Measurements from ENCODE around the gene GPD2. TPM values are rescaled to one million over a fixed set of nuclear protein-coding genes. Genes with fewer than 3 reads are reported as not detected.

The GPD2 gene
- total and polyA plus RNA-seq, 10 of the 15 experiments (the other 5 are each of a cell fraction or from before 2014, with no cell fraction given): 10.0 to 73.5 (median 43.4) TPM

GRCh38 chr2:156548413-156548812 is 112.2 kb downstream of the GPD2 start (continued):
- TF ChIP-seq, protein P1, sequence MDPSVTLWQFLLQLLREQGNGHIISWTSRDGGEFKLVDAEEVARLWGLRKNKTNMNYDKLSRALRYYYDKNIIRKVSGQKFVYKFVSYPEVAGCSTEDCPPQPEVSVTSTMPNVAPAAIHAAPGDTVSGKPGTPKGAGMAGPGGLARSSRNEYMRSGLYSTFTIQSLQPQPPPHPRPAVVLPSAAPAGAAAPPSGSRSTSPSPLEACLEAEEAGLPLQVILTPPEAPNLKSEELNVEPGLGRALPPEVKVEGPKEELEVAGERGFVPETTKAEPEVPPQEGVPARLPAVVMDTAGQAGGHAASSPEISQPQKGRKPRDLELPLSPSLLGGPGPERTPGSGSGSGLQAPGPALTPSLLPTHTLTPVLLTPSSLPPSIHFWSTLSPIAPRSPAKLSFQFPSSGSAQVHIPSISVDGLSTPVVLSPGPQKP (IDR thresholded peaks at IDR 0.05; ENCODE audit: low read depth, low read length): no peak
- TF ChIP-seq POLR2A (IDR thresholded peaks at IDR 0.05; ENCODE audit: low read depth, low read length) (no peak), IRF3 (IDR thresholded peaks at IDR 0.05) (no peak), SRF (IDR thresholded peaks at IDR 0.05; ENCODE audit: low read depth in 2 of 2, low read length in 2 of 2) (no peak)
- TF ChIP-seq, protein P2, sequence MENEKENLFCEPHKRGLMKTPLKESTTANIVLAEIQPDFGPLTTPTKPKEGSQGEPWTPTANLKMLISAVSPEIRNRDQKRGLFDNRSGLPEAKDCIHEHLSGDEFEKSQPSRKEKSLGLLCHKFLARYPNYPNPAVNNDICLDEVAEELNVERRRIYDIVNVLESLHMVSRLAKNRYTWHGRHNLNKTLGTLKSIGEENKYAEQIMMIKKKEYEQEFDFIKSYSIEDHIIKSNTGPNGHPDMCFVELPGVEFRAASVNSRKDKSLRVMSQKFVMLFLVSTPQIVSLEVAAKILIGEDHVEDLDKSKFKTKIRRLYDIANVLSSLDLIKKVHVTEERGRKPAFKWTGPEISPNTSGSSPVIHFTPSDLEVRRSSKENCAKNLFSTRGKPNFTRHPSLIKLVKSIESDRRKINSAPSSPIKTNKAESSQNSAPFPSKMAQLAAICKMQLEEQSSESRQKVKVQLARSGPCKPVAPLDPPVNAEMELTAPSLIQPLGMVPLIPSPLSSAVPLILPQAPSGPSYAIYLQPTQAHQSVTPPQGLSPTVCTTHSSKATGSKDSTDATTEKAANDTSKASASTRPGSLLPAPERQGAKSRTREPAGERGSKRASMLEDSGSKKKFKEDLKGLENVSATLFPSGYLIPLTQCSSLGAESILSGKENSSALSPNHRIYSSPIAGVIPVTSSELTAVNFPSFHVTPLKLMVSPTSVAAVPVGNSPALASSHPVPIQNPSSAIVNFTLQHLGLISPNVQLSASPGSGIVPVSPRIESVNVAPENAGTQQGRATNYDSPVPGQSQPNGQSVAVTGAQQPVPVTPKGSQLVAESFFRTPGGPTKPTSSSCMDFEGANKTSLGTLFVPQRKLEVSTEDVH (IDR thresholded peaks at IDR 0.05; ENCODE audit: low read depth, partially characterized antibody): no peak

DNA sequence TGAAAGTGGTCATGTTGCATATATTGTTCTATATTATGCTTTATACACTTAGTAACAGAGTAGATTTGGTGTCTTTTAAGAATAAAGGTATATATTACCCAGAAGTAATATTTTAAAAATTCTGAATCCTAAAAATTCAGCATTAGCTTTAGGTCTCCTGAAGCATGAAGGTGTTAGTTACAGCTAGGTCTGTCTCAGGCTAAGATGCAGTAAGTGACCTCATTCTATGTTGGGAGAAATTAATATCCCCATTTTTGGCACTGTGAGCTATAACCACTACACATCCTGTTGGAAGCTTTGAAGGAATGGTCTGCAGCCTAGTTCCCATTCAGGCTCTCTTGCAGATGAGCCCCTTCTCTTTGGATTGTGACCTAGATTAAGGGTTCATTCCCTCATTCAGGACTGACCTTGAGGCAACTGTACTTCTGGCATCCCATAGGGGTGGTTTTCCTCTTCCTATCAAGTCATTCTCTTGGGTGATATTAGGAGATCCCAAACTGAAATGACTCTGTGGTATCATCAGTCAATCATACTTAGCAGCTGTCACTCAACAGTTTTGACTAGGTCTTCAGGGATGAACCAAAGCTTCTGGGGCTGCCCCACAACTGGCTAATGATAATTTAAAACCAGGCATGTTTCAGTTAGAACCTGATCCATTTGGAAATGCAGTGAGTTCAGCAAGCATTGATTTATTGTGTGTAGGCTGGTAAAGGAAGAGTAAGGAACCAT is 117.7 kb downstream of the GPD2 start:
- Histone ChIP-seq H3K4me3 (no peak overlapping the region), H3K9me3 (replicated peaks; ENCODE audit: control insufficient read depth, insufficient read depth, low read length) (no peaks in the 10 kb centered on the region), H2AFZ (ENCODE audit: control insufficient read depth, low read depth, low read length) (no peak overlapping the region), H4K20me1 (ENCODE audit: control insufficient read depth, insufficient read depth) (no peaks in the 10 kb centered on the region), H3K79me2 (ENCODE audit: control insufficient read depth, insufficient read depth, low read length) (no peaks in the 10 kb centered on the region), H3K36me3 (ENCODE audit: control insufficient read depth in 2 of 2, insufficient read depth in 2 of 2, low read length in 1 of 2) (peaks cover 0 to 10% of the 10 kb centered on the region in 2 experiments; a peak in 2 of 4 replicates), H3K4me2 (ENCODE audit: control insufficient read depth, insufficient read depth) (no peak overlapping the region), H3K9ac (ENCODE audit: control insufficient read depth, insufficient read depth, low read length) (no peak overlapping the region), H3K4me1 (ENCODE audit: control insufficient read depth, insufficient read depth, low read length) (no peaks in the 10 kb centered on the region), H3K27me3 (replicated peaks in 1 of 2; ENCODE audit: control insufficient read depth in 2 of 2, insufficient read depth in 2 of 2, low read length in 1 of 2) (no peaks in the 10 kb centered on the region), H3K27ac (ENCODE audit: control insufficient read depth, insufficient read depth) (no peak overlapping the region)
- intact Hi-C loops (cut with micrococcal nuclease; ENCODE audit: unreplicated experiment): no loop called here
- RAD21 ChIA-PET (ENCODE audit: unreplicated experiment): interaction anchor here (0.9 to 1.6 kb wide), 4 partner anchors 11 to 219 kb away, joined by 3 to 5 read pairs (median 3); no protein-coding TSS in a partner anchor
- no peak for TF ChIP-seq WRNIP1 (IDR thresholded peaks at IDR 0.05; ENCODE audit: borderline replicate concordance, low read depth, low read length)
- TF ChIP-seq PKNOX1 (IDR thresholded peaks at IDR 0.05): peak; percentile 72
- TF ChIP-seq FOS (IDR thresholded peaks at IDR 0.05; ENCODE audit: borderline replicate concordance, extremely low read depth, insufficient read length): no peak
- TF ChIP-seq PBX3 (IDR thresholded peaks at IDR 0.05; ENCODE audit: insufficient replicate concordance, low read depth, low read length): peak; percentile 49
- CTCF ChIA-PET: interaction anchor here (1.0 to 1.8 kb wide), 4 partner anchors 21 to 219 kb away, joined by 3 to 4 read pairs (median 3); no protein-coding TSS in a partner anchor
- ATAC-seq: peak; percentile 49; the same call in 2 of the 3 replicates
- POLR2A ChIA-PET: interaction anchor here (0.8 to 1.6 kb wide), 2 partner anchors 10 to 12 kb away, joined by 4 to 5 read pairs; no protein-coding TSS in a partner anchor
- no peak for FAIRE-seq
- in situ Hi-C loops (cut with MboI): no loop called here
- SMC1A ChIA-PET (ENCODE audit: uncharacterized antibody, unreplicated experiment): interaction anchor here (0.7 to 8.7 kb wide), 13 partner anchors 8 to 443 kb away, joined by 3 to 65 read pairs (median 3); no protein-coding TSS in a partner anchor
- BruUV-seq (replicated peaks): no TSS peak
- no peak for DNase-seq (ENCODE audit: low read depth, low spot score)

All from GM12878 (cell line).